ENCODE data around the gene RC3H2.

Gene RC3H2

DNA sequence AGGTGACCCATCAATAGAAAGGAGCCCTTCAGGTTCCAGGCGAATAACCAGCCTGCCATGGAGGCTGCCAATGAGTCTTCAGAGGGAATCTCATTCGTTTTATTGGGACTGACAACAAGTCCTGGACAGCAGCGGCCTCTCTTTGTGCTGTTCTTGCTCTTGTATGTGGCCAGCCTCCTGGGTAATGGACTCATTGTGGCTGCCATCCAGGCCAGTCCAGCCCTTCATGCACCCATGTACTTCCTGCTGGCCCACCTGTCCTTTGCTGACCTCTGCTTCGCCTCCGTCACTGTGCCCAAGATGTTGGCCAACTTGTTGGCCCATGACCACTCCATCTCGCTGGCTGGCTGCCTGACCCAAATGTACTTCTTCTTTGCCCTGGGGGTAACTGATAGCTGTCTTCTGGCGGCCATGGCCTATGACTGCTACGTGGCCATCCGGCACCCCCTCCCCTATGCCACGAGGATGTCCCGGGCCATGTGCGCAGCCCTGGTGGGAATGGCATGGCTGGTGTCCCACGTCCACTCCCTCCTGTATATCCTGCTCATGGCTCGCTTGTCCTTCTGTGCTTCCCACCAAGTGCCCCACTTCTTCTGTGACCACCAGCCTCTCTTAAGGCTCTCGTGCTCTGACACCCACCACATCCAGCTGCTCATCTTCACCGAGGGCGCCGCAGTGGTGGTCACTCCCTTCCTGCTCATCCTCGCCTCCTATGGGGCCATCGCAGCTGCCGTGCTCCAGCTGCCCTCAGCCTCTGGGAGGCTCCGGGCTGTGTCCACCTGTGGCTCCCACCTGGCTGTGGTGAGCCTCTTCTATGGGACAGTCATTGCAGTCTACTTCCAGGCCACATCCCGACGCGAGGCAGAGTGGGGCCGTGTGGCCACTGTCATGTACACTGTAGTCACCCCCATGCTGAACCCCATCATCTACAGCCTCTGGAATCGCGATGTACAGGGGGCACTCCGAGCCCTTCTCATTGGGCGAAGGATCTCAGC lies 104.8 kb downstream of the RC3H2 start, which contains the start of gene OR1K1:
Gene OR1K1 (plus strand): TSS at position 58 of the 995 bp plus-strand sequence. CDS start 0 bp downstream, at position 58.
- DNase-seq, result no peak

DNA sequence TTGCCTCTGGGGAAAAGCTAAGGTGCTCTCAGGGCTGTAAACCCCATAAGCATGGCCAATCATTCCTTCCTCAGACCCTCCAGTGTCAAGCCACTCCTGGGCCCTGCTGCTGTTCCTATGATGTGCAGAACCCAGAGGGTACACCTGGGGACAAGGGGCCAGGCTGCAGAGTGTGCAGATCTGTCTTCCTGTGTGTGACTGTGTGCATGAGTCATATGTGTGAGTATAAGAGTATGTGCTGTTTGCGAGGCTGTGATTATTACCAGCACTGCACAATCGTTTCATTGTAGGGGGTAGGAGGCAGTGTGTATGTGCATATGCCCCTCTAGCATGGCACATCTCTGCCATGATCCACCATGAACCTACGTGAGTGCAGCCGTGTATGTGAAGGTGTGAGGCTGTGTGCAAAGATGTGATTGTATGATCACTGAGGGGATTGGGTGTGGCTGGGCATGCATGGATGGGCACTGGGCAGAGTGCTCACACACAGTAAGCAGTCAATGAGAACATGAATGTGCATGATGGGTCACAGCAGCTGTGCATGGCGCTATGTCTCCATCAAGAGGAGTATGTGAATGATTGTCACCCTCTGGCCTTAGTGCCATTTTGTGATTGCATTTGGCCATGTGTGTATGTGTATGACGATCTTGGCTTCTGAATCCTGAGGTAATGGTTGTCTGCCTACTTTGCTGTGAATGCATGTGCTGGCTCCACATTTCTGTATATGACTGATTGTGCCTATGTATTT lies 107.7 kb downstream of the RC3H2 start:
- DNase-seq, result no peak

Measured in hematopoietic multipotent progenitor cell treated with erythropoietin and hydrocortisone succinate and interleukin-3 and kit ligand, for 6 days (in vitro differentiated cells).